ENCODE results near the gene CTDP1. TPM values are rescaled to one million over a fixed set of nuclear protein-coding genes. Genes with fewer than 3 reads are reported as not detected.

Gene CTDP1
- total and polyA plus RNA-seq, 9 of the 15 experiments (the other 6 are each of a cell fraction or from before 2014, with no cell fraction given) = 0.07 to 19.2 (median 4.0) TPM

DNA sequence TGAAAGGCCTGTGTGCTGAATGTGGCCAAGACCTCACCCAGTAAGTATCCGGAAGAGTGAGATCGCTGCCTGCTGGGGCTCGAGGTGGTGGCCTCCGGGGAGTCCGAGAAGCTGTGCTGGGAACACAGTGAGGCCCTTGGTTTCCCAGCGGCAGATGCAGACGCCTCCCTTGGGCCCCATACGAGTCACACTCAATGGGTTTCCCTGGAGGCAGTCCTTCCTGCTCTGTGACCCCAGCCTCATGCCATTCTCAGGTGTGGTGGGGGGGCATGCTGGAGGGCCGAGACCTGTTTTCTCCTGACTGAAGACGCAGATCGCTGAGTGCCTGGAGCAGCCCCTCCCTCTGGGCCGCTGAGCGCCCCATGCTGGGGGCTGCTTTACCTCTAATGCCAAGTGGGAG, 15.7 kb downstream of the CTDP1 start:
- peaks cover 12% of the 10 kb centered on the region; the same call in 1 of the 3 replicates for H3K79me2 ChIP-seq (ENCODE audit: control insufficient read depth, insufficient read depth, low read length)
- no peaks in the 10 kb centered on the region for H3K27me3 ChIP-seq (ENCODE audit: control insufficient read depth in 2 of 2, insufficient read depth in 2 of 2, low read length in 2 of 2)
- intact Hi-C loops (cut with micrococcal nuclease) (no loop called here), in situ Hi-C loops (cut with MboI) (no loop called here)
- WGBS (ENCODE audit: insufficient coverage, low coverage, missing lambda C conversion rate) = 90% methylated on average over 10 of the region's 13 CpGs
- ChIA-PET POLR2A (interaction anchor here (0.6 to 0.8 kb wide), 2 partner anchors 14 to 121 kb away, joined by 3 to 6 read pairs; no protein-coding TSS in a partner anchor), CTCF (ENCODE audit: low intra/inter-chr PET ratio) (no interaction called here)
- no peak overlapping the region for H2AFZ ChIP-seq (ENCODE audit: low read depth, low read length)
- peaks cover 32% of the 10 kb centered on the region; the same call in 1 of the 3 replicates for H3K36me3 ChIP-seq (ENCODE audit: control insufficient read depth, insufficient read depth, low read length)
- no peaks in the 10 kb centered on the region for H4K20me1 ChIP-seq (replicated peaks; ENCODE audit: control insufficient read depth, insufficient read depth, low read length)
- no peak for FAIRE-seq
- no peak for ATAC-seq
- no peak overlapping the region for H3K9ac ChIP-seq (ENCODE audit: insufficient read depth in 1 of 2, low read depth in 2 of 2, low read length in 2 of 2)
- H3K4me3 ChIP-seq = no peak overlapping the region
- no peaks in the 10 kb centered on the region for H3K9me1 ChIP-seq (ENCODE audit: control insufficient read depth, insufficient read depth, low read length)
- no TSS peak for BruUV-seq (replicated peaks)
- H3K27ac ChIP-seq (ENCODE audit: extremely low read depth, low read depth, low read length) = no peak overlapping the region
- H3K4me1 ChIP-seq (replicated peaks in 1 of 2; ENCODE audit: control insufficient read depth in 2 of 2, insufficient read depth in 2 of 2, low read length in 2 of 2) = peaks cover 0 to 13% of the 10 kb centered on the region in 2 experiments; a peak in 2 of 5 replicates
- TF ChIP-seq SAFB2 (IDR thresholded peaks at IDR 0.05; ENCODE audit: borderline replicate concordance, low read depth, low read length, severe bottlenecking) (no peak), MYNN (IDR thresholded peaks at IDR 0.05) (no peak), MYNN (CRISPR knock-in tag; IDR thresholded peaks at IDR 0.05) (no peak), POLR2G (IDR thresholded peaks at IDR 0.05; ENCODE audit: low read depth, low read length) (no peak)
- DNase-seq (ENCODE audit: extremely low read depth in 1 of 4, low spot score in 3 of 4) = no peak
- H3K4me2 ChIP-seq (ENCODE audit: insufficient read depth, low read length) = no peak overlapping the region
- H3K9me3 ChIP-seq (replicated peaks; ENCODE audit: control insufficient read depth, insufficient read depth, low read depth, low read length) = no peaks in the 10 kb centered on the region
